ENCODE results near the gene SH3BGRL2.

- TF ChIP-seq CTCF (IDR thresholded peaks at IDR 0.05), result no peak
- TF ChIP-seq POLR2A (IDR thresholded peaks at IDR 0.05), result no peak
Measured at GRCh38 chr6:79627422-79627821, 3.7 kb upstream of the SH3BGRL2 start.

Measured in heart left ventricle (tissue), 13 donors.